ENCODE measurements around the gene KRTAP4-3. TPM values are rescaled to one million over a fixed set of nuclear protein-coding genes. Genes with fewer than 3 reads are reported as not detected.
"Not testable (repeated sequence)": the region's sequence is repeated elsewhere in the genome, so short reads cannot be mapped to it uniquely, and the experiment has no call there.

Gene KRTAP4-3
- total RNA-seq, 2 donors from 2014 or later = not detected

DNA sequence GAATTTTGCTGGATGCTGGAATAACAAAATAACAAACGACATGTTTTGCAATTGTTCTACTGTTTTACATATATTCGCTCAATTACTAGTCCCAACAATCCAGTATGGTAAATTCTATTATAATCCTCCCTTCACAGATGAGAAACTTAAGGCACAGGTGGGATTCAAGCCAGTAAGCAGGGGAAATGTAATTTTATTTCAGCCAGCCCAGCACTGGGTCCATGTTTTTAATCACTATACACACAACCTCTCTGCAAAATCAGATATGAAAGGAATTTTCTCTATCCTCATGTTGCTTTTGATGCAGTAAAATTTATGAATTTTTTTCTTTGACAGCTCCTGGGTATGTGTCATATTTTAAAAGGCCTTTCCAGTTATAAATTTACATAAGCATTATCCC lies 22.8 kb downstream of the KRTAP4-3 start:
- no peak for ATAC-seq
- DNase-seq (ENCODE audit: low spot score) = no peak
- Mint-ChIP-seq H3K4me1 (ENCODE audit: low read depth in 2 of 2) (no peaks in the 10 kb centered on the region), H3K36me3 (peaks cover 22% of the 10 kb centered on the region), H3K9me3 (peaks cover 8% of the 10 kb centered on the region), H3K27me3 (peaks cover 24 to 56% of the 10 kb centered on the region in 2 donors), H3K27ac (no peak overlapping the region), H3K4me3 (no peak overlapping the region)

DNA sequence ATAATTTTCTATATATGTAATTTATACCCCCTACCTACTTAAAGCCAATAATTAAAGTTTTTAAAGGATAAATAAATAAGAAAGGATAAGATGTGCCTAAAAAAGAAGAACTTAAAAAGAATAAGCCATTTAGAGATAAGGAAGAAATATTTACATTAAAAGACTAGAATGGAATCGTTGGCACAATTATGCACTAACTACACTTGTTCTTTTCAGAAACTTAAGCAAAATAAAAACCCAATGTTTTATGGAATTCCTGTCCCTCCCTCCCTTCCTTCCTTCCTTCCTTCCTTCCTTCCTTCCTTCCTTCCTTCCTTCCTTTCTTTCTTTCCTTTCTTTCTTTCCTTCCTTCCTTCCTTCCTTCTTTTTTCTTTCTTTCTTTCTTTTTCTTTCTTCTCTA lies 23.2 kb downstream of the KRTAP4-3 start:
- peaks cover 8% of the 10 kb centered on the region for H3K9me3 Mint-ChIP-seq
- DNase-seq (ENCODE audit: low spot score) (no peak), ATAC-seq (no peak)
- peaks cover 23% of the 10 kb centered on the region for H3K36me3 Mint-ChIP-seq
- H3K27me3 Mint-ChIP-seq = peaks cover 24 to 58% of the 10 kb centered on the region in 2 donors
- H3K27ac Mint-ChIP-seq = no peak overlapping the region
- H3K4me3 Mint-ChIP-seq = no peak overlapping the region
- H3K4me1 Mint-ChIP-seq (ENCODE audit: low read depth in 2 of 2) = no peaks in the 10 kb centered on the region

- Mint-ChIP-seq H3K4me3 (no peak overlapping the region), H3K27me3 (peaks cover 25 to 67% of the 10 kb centered on the region in 2 donors), H3K9me3 (peaks cover 12% of the 10 kb centered on the region), H3K27ac (no peak overlapping the region), H3K36me3 (peaks cover 29% of the 10 kb centered on the region), H3K4me1 (ENCODE audit: low read depth in 2 of 2) (no peaks in the 10 kb centered on the region)
- DNase-seq (ENCODE audit: low spot score) = no peak
- no peak for ATAC-seq
These were observed 26.7 kb downstream of the KRTAP4-3 start for GRCh38 chr17:41141361-41141760.

DNA sequence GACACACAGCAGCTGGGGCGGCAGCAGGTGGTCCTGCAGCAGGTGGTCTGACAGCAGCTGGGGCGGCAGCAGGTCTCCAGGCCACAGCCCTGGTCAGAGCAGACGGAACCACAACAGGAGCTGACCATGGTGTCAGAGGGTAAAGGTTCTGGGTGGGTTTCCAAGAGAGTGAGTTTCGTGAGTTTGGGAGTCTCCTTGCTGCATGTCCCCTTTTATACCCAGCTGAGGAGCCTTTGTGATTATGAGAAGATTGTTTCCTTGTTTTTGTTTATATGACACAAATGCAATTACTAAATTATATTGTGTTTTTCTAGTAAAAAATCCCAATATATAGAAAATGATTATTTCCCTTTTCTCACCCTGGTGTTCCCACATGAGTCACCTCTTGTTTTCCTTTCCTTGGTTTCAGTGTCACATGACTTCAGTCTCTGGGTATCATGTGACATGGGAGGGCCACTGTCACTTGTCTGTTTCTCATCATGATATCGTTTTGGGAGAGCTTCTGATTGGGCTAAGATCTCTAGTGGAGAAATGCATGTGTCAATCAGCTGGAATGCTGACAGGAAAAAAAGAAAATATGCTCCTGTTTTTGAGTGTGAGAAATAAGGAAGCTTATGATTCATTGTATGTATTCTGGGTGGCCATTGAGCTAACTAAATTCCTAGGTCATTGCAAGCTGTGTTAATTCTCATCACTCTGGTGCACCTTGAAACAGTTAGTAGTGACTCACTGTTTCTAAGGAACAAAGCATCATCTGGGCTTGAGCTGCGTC lies 27.5 kb downstream of the KRTAP4-3 start, which contains the start of gene KRTAP4-6:
KRTAP4-6 (minus strand) TSS at position 185 of the 772 bp plus-strand sequence; CDS start at position 128, 57 bp downstream.
- Mint-ChIP-seq H3K4me1 (ENCODE audit: low read depth in 2 of 2) (no peaks in the 10 kb centered on the region), H3K9me3 (peaks cover 12% of the 10 kb centered on the region), H3K27ac (no peak within 1 kb of the TSS), H3K36me3 (peaks cover 29% of the 10 kb centered on the region), H3K4me3 (no peak within 1 kb of the TSS), H3K27me3 (peaks cover 25 to 61% of the 10 kb centered on the region in 2 donors)
- DNase-seq (ENCODE audit: low spot score) = no peak
- no peak for ATAC-seq

- peaks cover 29% of the 10 kb centered on the region for H3K36me3 Mint-ChIP-seq
- H3K27me3 Mint-ChIP-seq = peaks cover 25 to 56% of the 10 kb centered on the region in 2 donors
- peaks cover 12% of the 10 kb centered on the region for H3K9me3 Mint-ChIP-seq
- H3K27ac Mint-ChIP-seq; H3K4me3 Mint-ChIP-seq; ATAC-seq; H3K4me1 Mint-ChIP-seq (ENCODE audit: low read depth in 2 of 2); DNase-seq (ENCODE audit: low spot score): not testable (repeated sequence)
These were observed 28.2 kb downstream of the KRTAP4-3 start for GRCh38 chr17:41139865-41140264.

DNA sequence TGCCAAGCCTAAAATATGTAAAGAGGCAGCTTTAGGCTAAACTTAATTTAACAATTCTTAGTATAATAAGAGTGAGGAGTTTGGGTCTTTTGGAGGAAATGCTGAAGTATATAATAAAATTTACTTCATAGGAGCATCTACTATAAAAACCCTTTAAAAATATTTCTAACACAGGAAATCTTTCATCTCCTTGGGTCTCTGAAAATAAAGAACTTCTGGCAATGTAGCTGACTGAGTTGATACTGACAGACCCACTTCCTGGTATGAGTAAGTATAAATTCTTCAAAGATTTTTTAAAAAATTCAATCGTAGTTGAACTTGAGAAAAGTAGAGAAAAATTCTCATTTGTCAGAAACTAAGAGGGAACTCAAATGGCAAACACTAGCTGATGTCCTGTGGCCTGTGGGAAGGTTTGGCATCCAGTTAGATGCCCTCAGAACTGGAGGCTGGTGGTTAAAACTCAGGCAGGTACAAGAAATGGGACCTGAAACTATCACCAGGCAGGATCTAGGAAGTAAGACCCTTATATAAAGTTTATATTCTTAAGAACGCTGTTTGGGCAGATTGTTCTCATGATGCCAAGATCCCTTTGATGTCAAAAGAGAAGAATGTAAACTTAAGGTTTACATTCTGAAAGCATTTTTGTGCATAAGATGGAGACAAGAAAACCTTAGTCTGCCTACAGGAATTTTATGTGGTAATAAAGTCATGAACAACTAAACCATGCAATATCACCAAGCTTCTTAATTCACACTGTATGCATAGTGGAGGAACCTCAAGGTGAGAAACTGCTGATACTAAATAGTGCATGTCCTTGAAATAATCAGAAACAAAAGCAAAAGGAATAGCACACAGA lies 33.9 kb downstream of the KRTAP4-3 start:
- ATAC-seq = no peak
- Mint-ChIP-seq H3K9me3 (no peaks in the 10 kb centered on the region), H3K27me3 (peaks cover 22 to 42% of the 10 kb centered on the region in 2 donors), H3K4me3 (no peak overlapping the region), H3K27ac (peak overlapping the region in 1 of 2 donors; percentile 26), H3K36me3 (no peaks in the 10 kb centered on the region), H3K4me1 (ENCODE audit: low read depth in 2 of 2) (no peaks in the 10 kb centered on the region)
- DNase-seq (ENCODE audit: low spot score) = no peak

- Mint-ChIP-seq H3K4me1 (ENCODE audit: low read depth in 2 of 2) (no peaks in the 10 kb centered on the region), H3K27me3 (peaks cover 22 to 31% of the 10 kb centered on the region in 2 donors), H3K36me3 (no peaks in the 10 kb centered on the region), H3K4me3 (no peak overlapping the region), H3K9me3 (no peaks in the 10 kb centered on the region), H3K27ac (no peak overlapping the region)
- no peak for DNase-seq (ENCODE audit: low spot score)
- no peak for ATAC-seq
These were observed 36.0 kb downstream of the KRTAP4-3 start for GRCh38 chr17:41131979-41132378.

DNA sequence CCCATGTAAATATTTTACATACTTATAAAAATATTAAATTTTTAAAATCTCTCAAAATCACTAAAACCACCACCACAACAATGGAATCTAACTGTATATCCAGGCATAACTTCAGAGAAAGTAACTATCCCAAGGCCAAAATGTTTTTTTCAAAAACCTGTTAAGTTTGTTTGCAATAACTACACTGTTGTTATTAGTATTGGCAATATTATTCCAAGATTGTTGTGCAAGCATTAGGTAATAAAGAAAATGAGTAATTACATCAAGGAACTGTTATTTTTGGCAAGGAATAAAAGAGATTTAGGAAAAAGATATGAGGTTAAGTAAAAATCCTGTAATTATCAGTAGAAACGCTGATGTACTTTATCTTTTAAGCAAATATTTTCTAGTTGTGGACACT lies 40.6 kb downstream of the KRTAP4-3 start:
- H3K4me1 Mint-ChIP-seq (ENCODE audit: low read depth in 2 of 2) = peaks cover 0 to 5% of the 10 kb centered on the region in 2 donors
- no peak overlapping the region for H3K27ac Mint-ChIP-seq
- H3K4me3 Mint-ChIP-seq = no peak overlapping the region

DNA sequence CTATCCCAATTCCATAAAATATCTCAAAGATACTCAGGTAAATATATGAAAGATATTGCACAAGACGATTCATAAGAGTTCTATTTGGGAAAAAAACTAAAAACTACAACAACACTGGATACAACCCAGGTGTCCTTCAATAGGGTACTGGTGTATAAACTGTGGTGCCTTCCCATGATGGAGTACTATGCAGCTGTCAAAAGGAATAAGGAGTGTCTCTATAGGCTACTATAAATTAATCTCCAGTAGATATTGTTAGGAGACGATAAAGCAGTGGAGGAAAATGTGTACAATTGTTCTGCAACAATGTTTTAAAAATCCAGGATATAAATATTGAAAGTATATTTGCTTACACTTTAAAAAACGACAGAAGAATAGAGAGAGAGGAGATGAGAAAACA lies 41.6 kb downstream of the KRTAP4-3 start:
- Mint-ChIP-seq H3K36me3 (no peaks in the 10 kb centered on the region), H3K9me3 (no peaks in the 10 kb centered on the region), H3K4me1 (ENCODE audit: low read depth in 2 of 2) (peaks cover 0 to 5% of the 10 kb centered on the region in 2 donors), H3K27ac (no peak overlapping the region), H3K4me3 (no peak overlapping the region), H3K27me3 (peaks cover 30 to 45% of the 10 kb centered on the region in 2 donors)
- DNase-seq (ENCODE audit: low spot score) = no peak
- no peak for ATAC-seq

More for the DNA sequence above, 40.6 kb downstream of the KRTAP4-3 start:
- DNase-seq (ENCODE audit: low spot score) (no peak), ATAC-seq (no peak)
- Mint-ChIP-seq H3K9me3 (no peaks in the 10 kb centered on the region), H3K36me3 (no peaks in the 10 kb centered on the region), H3K27me3 (peaks cover 31 to 51% of the 10 kb centered on the region in 2 donors)

DNA sequence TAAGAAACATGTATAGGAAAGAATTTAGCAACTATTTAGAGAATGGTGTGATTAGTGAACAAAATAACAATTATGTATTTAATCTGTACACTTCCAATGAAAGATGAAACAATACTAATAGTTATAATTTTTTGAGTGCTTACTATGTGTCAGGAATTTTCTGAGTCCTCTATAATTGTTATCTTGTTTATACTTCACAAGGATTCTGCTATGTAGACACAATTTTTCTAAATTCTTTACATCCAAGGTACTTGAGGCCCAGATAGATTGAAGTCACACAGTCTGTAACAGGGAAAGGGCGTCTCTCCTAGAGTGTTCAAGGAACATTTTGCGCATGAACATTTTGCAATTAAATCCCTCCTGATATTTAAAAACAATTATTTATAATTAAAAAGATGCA lies 43.0 kb downstream of the KRTAP4-3 start:
- peaks cover 29 to 43% of the 10 kb centered on the region in 2 donors for H3K27me3 Mint-ChIP-seq
- H3K9me3 Mint-ChIP-seq = no peaks in the 10 kb centered on the region
- ATAC-seq (no peak), DNase-seq (ENCODE audit: low spot score) (no peak)
- peaks cover 0 to 7% of the 10 kb centered on the region in 2 donors for H3K4me1 Mint-ChIP-seq (ENCODE audit: low read depth in 2 of 2)
- no peaks in the 10 kb centered on the region for H3K36me3 Mint-ChIP-seq
- H3K27ac Mint-ChIP-seq = no peak overlapping the region
- no peak overlapping the region for H3K4me3 Mint-ChIP-seq

DNA sequence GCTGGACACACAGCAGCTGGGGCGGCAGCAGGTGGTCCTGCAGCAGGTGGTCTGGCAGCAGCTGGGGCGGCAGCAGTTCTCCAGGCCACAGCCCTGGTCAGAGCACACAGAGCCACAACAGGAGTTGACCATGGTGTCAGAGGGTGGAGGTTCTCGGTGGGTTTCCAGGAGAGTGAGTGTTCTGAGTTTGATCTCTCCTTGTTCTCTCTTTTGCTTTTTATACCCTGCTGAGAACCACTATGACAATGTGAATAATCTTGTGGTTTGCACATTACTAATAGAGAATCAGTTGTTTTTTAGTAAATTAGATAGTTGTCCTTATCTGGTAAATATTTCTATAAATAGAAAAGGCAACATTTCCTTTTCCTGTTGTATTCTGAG lies 44.0 kb downstream of the KRTAP4-3 start, which contains the start of gene KRTAP4-12:
KRTAP4-12 (minus strand) TSS at position 192 of the 381 bp plus-strand sequence; CDS start at position 132, 60 bp downstream.
- not testable (repeated sequence) for DNase-seq (ENCODE audit: low spot score); H3K4me3 Mint-ChIP-seq; ATAC-seq; H3K36me3 Mint-ChIP-seq; H3K27ac Mint-ChIP-seq; H3K4me1 Mint-ChIP-seq (ENCODE audit: low read depth in 2 of 2); H3K9me3 Mint-ChIP-seq
- peaks cover 31 to 43% of the 10 kb centered on the region in 2 donors for H3K27me3 Mint-ChIP-seq

- ATAC-seq; DNase-seq (ENCODE audit: low spot score); H3K36me3 Mint-ChIP-seq; H3K4me3 Mint-ChIP-seq; H3K9me3 Mint-ChIP-seq; H3K4me1 Mint-ChIP-seq (ENCODE audit: low read depth in 2 of 2); H3K27ac Mint-ChIP-seq: not testable (repeated sequence)
- H3K27me3 Mint-ChIP-seq = peaks cover 28 to 43% of the 10 kb centered on the region in 2 donors
These were observed 44.6 kb downstream of the KRTAP4-3 start for GRCh38 chr17:41123292-41123990.

DNA sequence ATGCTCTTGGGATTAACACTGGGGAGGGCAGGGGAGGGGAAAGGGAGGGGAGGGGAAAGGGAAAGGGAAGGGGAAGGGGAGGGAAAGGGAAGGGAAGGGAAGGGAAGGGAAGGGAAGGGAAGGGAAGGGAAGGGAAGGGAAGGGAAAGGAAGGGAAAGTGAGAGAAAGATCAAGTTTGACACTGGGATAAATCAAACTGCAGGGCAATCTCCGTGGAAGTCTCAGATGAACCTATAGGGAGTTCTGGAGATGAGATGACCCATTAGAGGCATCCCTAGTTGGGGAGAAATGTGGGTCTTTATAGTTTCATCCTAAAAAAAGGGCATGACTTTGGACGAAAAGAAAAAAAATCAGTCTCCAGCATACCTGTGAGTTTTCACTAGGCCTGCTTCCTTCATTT lies 46.3 kb downstream of the KRTAP4-3 start:
- Mint-ChIP-seq H3K4me1 (ENCODE audit: low read depth in 2 of 2) (peaks cover 0 to 10% of the 10 kb centered on the region in 2 donors), H3K27me3 (peaks cover 27 to 47% of the 10 kb centered on the region in 2 donors), H3K36me3 (peaks cover 4% of the 10 kb centered on the region), H3K27ac (no peak overlapping the region), H3K4me3 (no peak overlapping the region), H3K9me3 (no peaks in the 10 kb centered on the region)
- ATAC-seq = no peak
- no peak for DNase-seq (ENCODE audit: low spot score)
